Gastroesophageal sphincter (tissue), 4 donors: ENCODE measurements around the gene SIGLEC6. TPM values are rescaled to one million over a fixed set of nuclear protein-coding genes. Genes with fewer than 3 reads are reported as not detected.

ENCODE experiments used
- ATAC-seq: fragments of 150-250 bp; one replicate; pipeline ENCODE4 v1.9.1; 2016; ENCODE audit warnings: mild to moderate bottlenecking, moderate library complexity
- H3K27ac ChIP-seq, 4 donors: fragments of 200-600 bp; sonication (generic) in 3 of 4; 1 replicate in 3 of 4; 2 replicates in 1 of 4; pipeline ENCODE4 v1.5.1; 2016 to 2019
- H3K27me3 ChIP-seq: fragments of 200-600 bp; sonication (generic); one replicate; pipeline ENCODE4 v1.5.1; 2019
- H3K36me3 ChIP-seq, 2 donors: fragments of 200-600 bp; sonication (generic); one replicate each; pipeline ENCODE4 v1.5.1; 2019; ENCODE audit warnings: control low read depth in 1 of 2
- H3K4me1 ChIP-seq, 3 donors: fragments of 200-600 bp; sonication (generic); 1 replicate in 2 of 3; 2 replicates in 1 of 3; pipeline ENCODE4 v1.5.1; 2016 to 2019; ENCODE audit warnings: control low read depth in 2 of 3
- H3K4me3 ChIP-seq, 2 donors: fragments of 200-600 bp; sonication (generic); one replicate each; pipeline ENCODE4 v1.5.1; 2019; ENCODE audit warnings: mild to moderate bottlenecking in 1 of 2, moderate library complexity in 1 of 2
- H3K9me3 ChIP-seq, 3 donors: fragments of 200-600 bp; sonication (generic); one replicate each; pipeline ENCODE4 v1.5.1; 2017 to 2019; ENCODE audit warnings: control low read depth in 2 of 3
- CTCF ChIP-seq, 4 experiments: fragments of 200-600 bp in 2 of 4; fragments of 450-650 bp in 2 of 4; sonication (generic) in 1 of 4; IDR thresholded peaks; one replicate each; pipeline ENCODE4 v1.5.1; 2017 to 2019; ENCODE audit warnings: antibody characterized with exemption in 4 of 4, mild to moderate bottlenecking in 2 of 4, moderate library complexity in 2 of 4
- EP300 ChIP-seq: sonication (generic); formaldehyde crosslinking; IDR thresholded peaks from one replicate; pipeline ENCODE4 v1.6.1; 2017; ENCODE audit warnings: antibody characterized with exemption, mild to moderate bottlenecking
- POLR2A ChIP-seq, 2 donors: fragments of 450-650 bp; IDR thresholded peaks; one replicate each; pipeline ENCODE4 v1.6.1; 2017; ENCODE audit warnings: antibody characterized with exemption in 2 of 2, mild to moderate bottlenecking in 2 of 2, moderate library complexity in 1 of 2
- POLR2AphosphoS5 ChIP-seq: sonication (generic); formaldehyde crosslinking; IDR thresholded peaks from one replicate; pipeline ENCODE4 v1.6.1; 2017; ENCODE audit warnings: antibody characterized with exemption
- WGBS, 2 donors: methylation state at CpG; one replicate each; pipeline ENCODE4 v1.1.5; 2018; ENCODE audit warnings: low coverage in 1 of 2; 5-methylcytosine and 5-hydroxymethylcytosine counted together
- small RNA-seq, 4 donors: library from RNA; depleted of rRNA; stranded (forward); fragments of <200 nt; gene quantifications; one replicate each; pipeline ENCODE3, GENCODE V24; 2016
- total RNA-seq, 4 donors: library from RNA; depleted of rRNA; stranded (reverse); fragments of >200 nt; gene quantifications; one replicate each; pipeline ENCODE4 v1.1.0, GENCODE V29; 2016

Gene SIGLEC6
- total RNA-seq, 4 donors from 2014 or later, result 0.59 to 3.9 (median 3.1) TPM

GRCh38 chr19:51469162-51469561 is 62.3 kb downstream of the SIGLEC6 start:
- TF ChIP-seq CTCF (IDR thresholded peaks at IDR 0.05) (no peak), EP300 (no peak), POLR2A (IDR thresholded peaks at IDR 0.05) (no peak), POLR2AphosphoS5 (no peak)
- no peaks in the 10 kb centered on the region for H3K4me1 ChIP-seq
- 38% methylated on average over 2 of the region's 4 CpGs; no CpG with 5 or more reads in 1 of the 2 donors for WGBS, 2 donors
- H3K9me3 ChIP-seq, result no peaks in the 10 kb centered on the region
- H3K27me3 ChIP-seq, result peaks cover 51% of the 10 kb centered on the region
- no peak for ATAC-seq
- H3K36me3 ChIP-seq, result no peaks in the 10 kb centered on the region
- H3K4me3 ChIP-seq, result no peak overlapping the region
- H3K27ac ChIP-seq, result no peak overlapping the region

GRCh38 chr19:51468545-51468920 is 62.9 kb downstream of the SIGLEC6 start:
- Histone ChIP-seq H3K4me1 (no peaks in the 10 kb centered on the region), H3K27me3 (peaks cover 50% of the 10 kb centered on the region), H3K9me3 (no peaks in the 10 kb centered on the region), H3K27ac (no peak overlapping the region), H3K36me3 (no peaks in the 10 kb centered on the region), H3K4me3 (no peak overlapping the region)
- no peak for ATAC-seq
- no peak for TF ChIP-seq POLR2AphosphoS5
- WGBS, 2 donors, result 64% methylated on average over 2 of the region's 2 CpGs; no CpG with 5 or more reads in 1 of the 2 donors

- Histone ChIP-seq H3K4me1 (no peaks in the 10 kb centered on the region), H3K9me3 (no peaks in the 10 kb centered on the region), H3K36me3 (no peaks in the 10 kb centered on the region), H3K27me3 (peaks cover 50% of the 10 kb centered on the region), H3K27ac (no peak overlapping the region), H3K4me3 (no peak overlapping the region)
- TF ChIP-seq POLR2A (IDR thresholded peaks at IDR 0.05) (no peak), EP300 (no peak), CTCF (IDR thresholded peaks at IDR 0.05) (no peak), POLR2AphosphoS5 (no peak)
- no peak for ATAC-seq
- WGBS, 2 donors, result 45 to 75% methylated on average over 1 to 2 of the region's 4 CpGs
Measured at GRCh38 chr19:51467864-51468544, 63.5 kb downstream of the SIGLEC6 start.

Small RNA genes lying within 50 kb of the gene (small RNA-seq; reads per million reads assigned to genes)
- 0 reads per million in 4 donors for gene AC020914.3

Other genes starting within 250 kb of the SIGLEC6 start
- not detected for gene IGLON5, start 220.0 kb downstream of the SIGLEC6 start, total RNA-seq
- gene VSIG10L, start 189.5 kb downstream of the SIGLEC6 start, total RNA-seq, result 1 to 10 TPM; 1.5 to 3.6 (median 2.5) TPM
- 100 to 1,000 TPM in 2 of 4 donors, 10 to 100 TPM in 2; 96.2 to 136 (median 103) TPM for gene ETFB, start 165.3 kb downstream of the SIGLEC6 start, total RNA-seq
- gene CLDND2, start 162.7 kb downstream of the SIGLEC6 start, total RNA-seq, result not detected
- gene NKG7, start 159.0 kb downstream of the SIGLEC6 start, total RNA-seq, result 1 to 10 TPM in 1 of 4 donors, under 1 TPM in 2, not detected in 1; 0.58 to 2.0 (median 0.67) TPM
- not detected for gene LIM2, start 143.7 kb downstream of the SIGLEC6 start, total RNA-seq
- not detected for gene C19orf84, start 141.1 kb downstream of the SIGLEC6 start, total RNA-seq
- 1 to 10 TPM; 1.1 to 6.9 (median 3.2) TPM for gene SIGLEC10, start 114.0 kb downstream of the SIGLEC6 start, total RNA-seq
- gene SIGLEC8, start 73.2 kb downstream of the SIGLEC6 start, total RNA-seq, result 1 to 10 TPM in 1 of 4 donors, under 1 TPM in 2, not detected in 1; 0.25 to 1.4 (median 0.54) TPM
- gene CEACAM18, start 53.1 kb downstream of the SIGLEC6 start, total RNA-seq, result not detected
- under 1 TPM in 2 of 4 donors, not detected in 2; 0.31 to 0.85 TPM for gene SIGLEC12, start 29.9 kb downstream of the SIGLEC6 start, total RNA-seq
- gene ZNF175, start 39.6 kb upstream of the SIGLEC6 start, total RNA-seq, result 10 to 100 TPM in 1 of 4 donors, 1 to 10 TPM in 3; 6.5 to 12.8 (median 7.3) TPM
- gene SIGLEC5, start 98.7 kb upstream of the SIGLEC6 start, total RNA-seq, result under 1 TPM in 2 of 4 donors, not detected in 2; 0.67 to 0.94 TPM
- gene SIGLEC14, start 115.2 kb upstream of the SIGLEC6 start, total RNA-seq, result 1 to 10 TPM in 2 of 4 donors, under 1 TPM in 1, not detected in 1; 0.73 to 8.6 (median 1.4) TPM
- 10 to 100 TPM in 3 of 4 donors, 1 to 10 TPM in 1; 6.3 to 29.7 (median 18.3) TPM for gene SPACA6, start 161.7 kb upstream of the SIGLEC6 start, total RNA-seq
- gene HAS1, start 192.3 kb upstream of the SIGLEC6 start, total RNA-seq, result 10 to 100 TPM in 1 of 4 donors, 1 to 10 TPM in 1, under 1 TPM in 1, not detected in 1; 0.23 to 15.2 (median 2.2) TPM
- 10 to 100 TPM in 2 of 4 donors, 1 to 10 TPM in 1, under 1 TPM in 1; 0.93 to 19.8 (median 9.2) TPM for gene FPR1, start 220.2 kb upstream of the SIGLEC6 start, total RNA-seq
- gene FPR2, start 229.5 kb upstream of the SIGLEC6 start, total RNA-seq, result 1 to 10 TPM in 2 of 4 donors, not detected in 2; 1.8 to 2.2 TPM